Measurements from ENCODE around the gene AKAP13.
"Not testable (repeated sequence)": the region's sequence is repeated elsewhere in the genome, so short reads cannot be mapped to it uniquely, and the experiment has no call there.

Gene AKAP13

DNA sequence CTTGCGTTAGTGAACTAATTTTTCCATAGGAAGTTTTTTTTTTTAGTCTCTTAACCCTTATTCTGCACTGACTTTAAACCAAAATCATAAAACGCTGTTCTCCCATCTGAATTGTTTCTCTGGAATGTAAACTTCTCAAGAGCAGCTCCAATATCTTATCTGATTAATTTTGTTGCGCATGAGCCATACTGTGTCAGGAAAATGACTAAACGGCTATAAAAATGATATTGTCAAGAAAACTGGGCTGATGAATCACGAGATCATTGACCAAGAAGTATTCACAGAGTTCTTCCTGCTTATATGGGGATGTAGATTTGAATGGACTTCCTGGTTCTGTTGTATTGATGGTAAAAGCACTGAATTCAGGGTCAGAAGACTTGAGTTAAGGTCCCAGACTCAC is 37.0 kb upstream of the AKAP13 start:
- WGBS, 2 donors (ENCODE audit: extremely low coverage in 2 of 2, insufficient read length in 2 of 2, insufficient replicate concordance in 1 of 2), result no CpG with 5 or more reads among the region's 5 CpGs

DNA sequence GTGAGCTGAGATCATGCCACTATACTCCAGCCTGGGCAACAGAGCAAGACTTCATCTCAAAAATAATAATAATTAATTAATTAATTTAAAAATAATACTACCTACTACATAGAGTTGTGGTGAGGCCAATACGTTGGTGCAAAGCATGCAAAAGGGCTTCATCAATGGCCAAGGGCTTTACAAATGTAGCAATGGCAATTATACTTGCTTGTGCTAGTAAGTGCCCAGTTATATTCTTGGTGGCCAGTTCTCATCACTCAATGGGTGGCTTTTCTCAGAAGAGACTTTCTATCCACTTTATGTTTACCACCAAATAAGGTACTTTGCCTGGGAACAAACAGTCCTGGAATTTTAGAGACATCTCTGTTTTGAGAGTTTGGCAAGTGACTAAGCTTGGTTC is 36.2 kb upstream of the AKAP13 start:
- not testable (repeated sequence) for H3K27me3 ChIP-seq (ENCODE audit: control insufficient read depth in 3 of 3, insufficient read depth in 3 of 3, low read depth in 1 of 3, low read length in 3 of 3); H2BK15ac ChIP-seq (ENCODE audit: low read length); H2AFZ ChIP-seq (ENCODE audit: low read length); H3K4ac ChIP-seq (ENCODE audit: low read length); H3K23ac ChIP-seq (ENCODE audit: low read depth, low read length, poor library complexity); H2BK5ac ChIP-seq (ENCODE audit: low read length); H3K18ac ChIP-seq (ENCODE audit: low read length); H2AK5ac ChIP-seq (ENCODE audit: low read depth, low read length); H3K4me3 ChIP-seq (ENCODE audit: low read length in 2 of 2); DNase-seq (ENCODE audit: low spot score); H3K9ac ChIP-seq (ENCODE audit: low read depth, low read length, poor library complexity); H3K27ac ChIP-seq (replicated peaks; ENCODE audit: low read length); H3K9me3 ChIP-seq (replicated peaks in 1 of 2; ENCODE audit: control insufficient read depth in 2 of 2, insufficient read depth in 1 of 2, low read depth in 1 of 2, low read length in 2 of 2); H3K4me2 ChIP-seq (ENCODE audit: insufficient read depth, low read length, poor library complexity, severe bottlenecking); H3K79me1 ChIP-seq (ENCODE audit: low read depth, low read length); H4K91ac ChIP-seq (ENCODE audit: low read depth, low read length, poor library complexity); H3K36me3 ChIP-seq (replicated peaks in 1 of 2; ENCODE audit: control insufficient read depth in 2 of 2, insufficient read depth in 2 of 2, low read length in 2 of 2); H2BK120ac ChIP-seq (ENCODE audit: low read depth, low read length); H4K8ac ChIP-seq (ENCODE audit: low read depth, low read length); H3K14ac ChIP-seq (ENCODE audit: low read length); H2BK12ac ChIP-seq (ENCODE audit: low read length)
- no CpG with 5 or more reads among the region's 1 CpG for WGBS, 2 donors (ENCODE audit: extremely low coverage in 2 of 2, insufficient read length in 2 of 2, insufficient replicate concordance in 1 of 2)
- peaks cover 3 to 12% of the 10 kb centered on the region in 2 donors for H3K4me1 ChIP-seq (ENCODE audit: control insufficient read depth in 2 of 2, insufficient read depth in 1 of 2, low read depth in 1 of 2, low read length in 2 of 2)

More for the DNA sequence above, 37.0 kb upstream of the AKAP13 start:
- not testable (repeated sequence) for H3K4me2 ChIP-seq (ENCODE audit: insufficient read depth, low read length, poor library complexity, severe bottlenecking); H3K18ac ChIP-seq (ENCODE audit: low read length); H3K79me1 ChIP-seq (ENCODE audit: low read depth, low read length); H2BK120ac ChIP-seq (ENCODE audit: low read depth, low read length); DNase-seq (ENCODE audit: low spot score); H2BK12ac ChIP-seq (ENCODE audit: low read length); H4K8ac ChIP-seq (ENCODE audit: low read depth, low read length); H3K23ac ChIP-seq (ENCODE audit: low read depth, low read length, poor library complexity); H3K4me3 ChIP-seq (ENCODE audit: low read length in 2 of 2); H2BK15ac ChIP-seq (ENCODE audit: low read length); H3K4me1 ChIP-seq (ENCODE audit: control insufficient read depth in 2 of 2, insufficient read depth in 1 of 2, low read depth in 1 of 2, low read length in 2 of 2); H3K14ac ChIP-seq (ENCODE audit: low read length); H3K27me3 ChIP-seq (ENCODE audit: control insufficient read depth in 3 of 3, insufficient read depth in 3 of 3, low read depth in 1 of 3, low read length in 3 of 3); H2AK5ac ChIP-seq (ENCODE audit: low read depth, low read length); H2AFZ ChIP-seq (ENCODE audit: low read length); H2BK5ac ChIP-seq (ENCODE audit: low read length); H3K36me3 ChIP-seq (replicated peaks in 1 of 2; ENCODE audit: control insufficient read depth in 2 of 2, insufficient read depth in 2 of 2, low read length in 2 of 2); H3K9me3 ChIP-seq (replicated peaks in 1 of 2; ENCODE audit: control insufficient read depth in 2 of 2, insufficient read depth in 1 of 2, low read depth in 1 of 2, low read length in 2 of 2); H3K9ac ChIP-seq (ENCODE audit: low read depth, low read length, poor library complexity); H4K91ac ChIP-seq (ENCODE audit: low read depth, low read length, poor library complexity); H3K4ac ChIP-seq (ENCODE audit: low read length); H3K27ac ChIP-seq (replicated peaks; ENCODE audit: low read length)

DNA sequence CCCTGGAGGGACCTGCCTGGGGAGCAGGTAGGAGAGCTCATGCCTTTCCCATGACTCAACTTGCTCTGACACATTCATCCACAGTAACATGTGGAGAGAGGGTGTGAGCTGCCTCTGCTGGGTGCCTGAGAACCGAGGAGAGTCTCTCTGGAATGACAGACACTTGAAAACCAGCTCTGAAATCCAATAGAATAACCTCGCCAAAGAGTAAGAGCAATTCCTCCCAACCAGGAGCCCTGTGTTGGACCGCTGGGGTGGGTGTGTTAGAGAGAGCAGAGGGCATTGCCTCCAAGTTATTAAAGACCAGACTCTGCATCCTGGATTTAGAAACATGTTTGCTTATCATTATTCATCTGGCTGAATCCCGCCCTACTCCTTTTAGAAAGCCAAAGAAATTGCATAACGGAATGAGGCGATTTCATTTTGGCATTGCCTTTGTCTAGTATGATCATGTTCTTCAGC is 35.7 kb upstream of the AKAP13 start:
- WGBS, 2 donors (ENCODE audit: extremely low coverage in 2 of 2, insufficient read length in 2 of 2, insufficient replicate concordance in 1 of 2), result no CpG with 5 or more reads among the region's 6 CpGs

DNA sequence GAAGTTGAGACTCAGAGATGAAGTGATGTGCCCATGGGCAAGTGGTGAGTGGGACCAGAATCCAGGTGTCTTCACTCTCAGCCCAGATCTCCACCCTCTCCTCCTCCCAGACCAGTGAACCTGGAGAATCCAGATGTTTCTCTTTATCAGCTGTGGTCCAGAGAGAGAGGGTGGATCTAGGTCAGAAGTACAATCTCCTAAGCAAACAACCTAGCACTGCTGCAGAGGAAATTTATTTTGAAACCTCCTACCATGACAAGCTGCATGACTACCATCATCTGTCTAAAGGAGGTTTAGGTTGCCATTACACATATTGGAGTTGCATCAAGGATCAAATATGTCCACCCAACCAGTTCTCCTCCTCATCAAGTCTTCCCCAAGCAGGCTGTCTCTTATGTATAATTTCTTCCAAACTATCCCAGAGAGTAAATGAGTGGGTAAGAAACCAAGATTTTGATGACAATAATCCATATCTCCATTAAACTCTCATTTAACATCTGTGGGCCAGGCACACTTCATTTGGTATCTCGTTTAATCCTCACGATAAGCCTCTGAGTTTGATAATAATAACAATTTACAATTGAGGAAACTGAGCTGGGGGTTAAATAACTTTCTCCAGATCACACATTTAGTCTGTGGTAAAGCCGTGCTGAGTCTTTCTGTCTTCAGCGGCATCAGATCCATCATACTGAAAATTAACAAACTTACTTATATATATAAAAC is 35.0 kb upstream of the AKAP13 start:
- no CpG with 5 or more reads among the region's 4 CpGs for WGBS, 2 donors (ENCODE audit: extremely low coverage in 2 of 2, insufficient read length in 2 of 2, insufficient replicate concordance in 1 of 2)
- H3K14ac ChIP-seq (ENCODE audit: low read length); H3K4me2 ChIP-seq (ENCODE audit: insufficient read depth, low read length, poor library complexity, severe bottlenecking); H3K23ac ChIP-seq (ENCODE audit: low read depth, low read length, poor library complexity); H2BK120ac ChIP-seq (ENCODE audit: low read depth, low read length); H3K4ac ChIP-seq (ENCODE audit: low read length); H3K9me3 ChIP-seq (replicated peaks in 1 of 2; ENCODE audit: control insufficient read depth in 2 of 2, insufficient read depth in 1 of 2, low read depth in 1 of 2, low read length in 2 of 2); H4K8ac ChIP-seq (ENCODE audit: low read depth, low read length); H2AFZ ChIP-seq (ENCODE audit: low read length); H3K18ac ChIP-seq (ENCODE audit: low read length); DNase-seq (ENCODE audit: low spot score); H3K9ac ChIP-seq (ENCODE audit: low read depth, low read length, poor library complexity); H2BK15ac ChIP-seq (ENCODE audit: low read length); H2AK5ac ChIP-seq (ENCODE audit: low read depth, low read length); H3K27me3 ChIP-seq (ENCODE audit: control insufficient read depth in 3 of 3, insufficient read depth in 3 of 3, low read depth in 1 of 3, low read length in 3 of 3); H2BK12ac ChIP-seq (ENCODE audit: low read length); H2BK5ac ChIP-seq (ENCODE audit: low read length); H3K27ac ChIP-seq (replicated peaks; ENCODE audit: low read length); H4K91ac ChIP-seq (ENCODE audit: low read depth, low read length, poor library complexity); H3K36me3 ChIP-seq (replicated peaks in 1 of 2; ENCODE audit: control insufficient read depth in 2 of 2, insufficient read depth in 2 of 2, low read length in 2 of 2); H3K4me3 ChIP-seq (ENCODE audit: low read length in 2 of 2); H3K79me1 ChIP-seq (ENCODE audit: low read depth, low read length): not testable (repeated sequence)
- H3K4me1 ChIP-seq (ENCODE audit: control insufficient read depth in 2 of 2, insufficient read depth in 1 of 2, low read depth in 1 of 2, low read length in 2 of 2), result peaks cover 3 to 13% of the 10 kb centered on the region in 2 donors

More for the DNA sequence above, 35.7 kb upstream of the AKAP13 start:
- H3K79me1 ChIP-seq (ENCODE audit: low read depth, low read length); H2BK15ac ChIP-seq (ENCODE audit: low read length); DNase-seq (ENCODE audit: low spot score); H3K4me2 ChIP-seq (ENCODE audit: insufficient read depth, low read length, poor library complexity, severe bottlenecking); H3K18ac ChIP-seq (ENCODE audit: low read length); H3K36me3 ChIP-seq (replicated peaks in 1 of 2; ENCODE audit: control insufficient read depth in 2 of 2, insufficient read depth in 2 of 2, low read length in 2 of 2); H2BK120ac ChIP-seq (ENCODE audit: low read depth, low read length); H3K9ac ChIP-seq (ENCODE audit: low read depth, low read length, poor library complexity); H4K8ac ChIP-seq (ENCODE audit: low read depth, low read length); H3K4me3 ChIP-seq (ENCODE audit: low read length in 2 of 2); H3K23ac ChIP-seq (ENCODE audit: low read depth, low read length, poor library complexity); H2BK5ac ChIP-seq (ENCODE audit: low read length); H3K27ac ChIP-seq (replicated peaks; ENCODE audit: low read length); H2AK5ac ChIP-seq (ENCODE audit: low read depth, low read length); H3K14ac ChIP-seq (ENCODE audit: low read length); H3K9me3 ChIP-seq (replicated peaks in 1 of 2; ENCODE audit: control insufficient read depth in 2 of 2, insufficient read depth in 1 of 2, low read depth in 1 of 2, low read length in 2 of 2); H4K91ac ChIP-seq (ENCODE audit: low read depth, low read length, poor library complexity); H3K27me3 ChIP-seq (ENCODE audit: control insufficient read depth in 3 of 3, insufficient read depth in 3 of 3, low read depth in 1 of 3, low read length in 3 of 3); H2AFZ ChIP-seq (ENCODE audit: low read length); H2BK12ac ChIP-seq (ENCODE audit: low read length); H3K4ac ChIP-seq (ENCODE audit: low read length): not testable (repeated sequence)
- H3K4me1 ChIP-seq (ENCODE audit: control insufficient read depth in 2 of 2, insufficient read depth in 1 of 2, low read depth in 1 of 2, low read length in 2 of 2), result peaks cover 3 to 13% of the 10 kb centered on the region in 2 donors

Measured in neuronal stem cell (in vitro differentiated cells).